Mesothelial cell of epicardium (in vitro differentiated cells): Measurements from ENCODE around the gene EEF1AKMT4. TPM values are rescaled to one million over a fixed set of nuclear protein-coding genes. Genes with fewer than 3 reads are reported as not detected.

Source experiments
- DNase-seq, 2 experiments: peaks; one replicate each; pipeline ENCODE4 v3.0.0; 2021; ENCODE audit warnings: low spot score in 2 of 2; ENCODE audit not compliant: unreplicated experiment in 2 of 2
- H3K27ac Mint-ChIP-seq: 2 replicates; pipeline ENCODE4 v1.8.0; 2021; ENCODE audit warnings: mixed read lengths
- H3K27me3 Mint-ChIP-seq: 2 replicates; pipeline ENCODE4 v1.8.0; 2021; ENCODE audit warnings: low read depth, mixed read lengths
- H3K36me3 Mint-ChIP-seq: 2 replicates; pipeline ENCODE4 v1.8.0; 2021; ENCODE audit warnings: mixed read lengths
- H3K4me1 Mint-ChIP-seq: 2 replicates; pipeline ENCODE4 v1.8.0; 2021; ENCODE audit warnings: mixed read lengths
- H3K4me3 Mint-ChIP-seq: 2 replicates; pipeline ENCODE4 v1.8.0; 2021; ENCODE audit warnings: mild to moderate bottlenecking, moderate library complexity, mixed read lengths
- H3K9me3 Mint-ChIP-seq: 2 replicates; pipeline ENCODE4 v1.8.0; 2021; ENCODE audit warnings: mixed read lengths
- microRNA-seq: library from miRNA; unstranded; fragments of <30 nt; microRNA quantifications from one replicate; pipeline ENCODE4 v1.2.0, GENCODE V29; 2021; ENCODE audit warnings: inconsistent platforms, mixed read lengths
- total RNA-seq: library from RNA; stranded (reverse); gene quantifications from 3 replicates; pipeline ENCODE4 v1.2.1, GENCODE V29; 2021
- TF ChIP-seq, protein P1 (sequence below): fragments of 200-600 bp; sonication (generic); IDR thresholded peaks from one replicate; pipeline ENCODE4 v1.5.0; 2021; ENCODE audit warnings: antibody characterized with exemption; ENCODE audit not compliant: unreplicated experiment

Gene EEF1AKMT4
- total RNA-seq, 1 donor from 2014 or later = 4.9 TPM

DNA sequence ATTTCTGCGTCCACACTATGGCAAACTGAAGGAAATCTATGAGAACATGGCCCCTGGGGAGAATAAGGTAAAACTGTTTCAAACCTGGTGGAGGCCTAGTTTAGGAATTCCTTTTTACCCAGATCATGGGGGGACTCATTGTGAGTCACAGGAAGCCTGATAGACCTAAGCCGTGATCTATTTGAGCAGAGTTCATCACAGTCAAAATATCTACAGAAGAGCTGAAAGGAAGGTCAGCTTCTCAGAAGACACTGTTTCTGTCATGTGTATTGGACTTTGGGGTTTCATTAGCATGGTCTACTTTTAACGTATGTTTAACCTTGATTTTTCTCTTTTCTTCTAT lies 50.9 kb downstream of the EEF1AKMT4 start:
- Mint-ChIP-seq H3K27me3 (no peaks in the 10 kb centered on the region), H3K36me3 (peaks cover 28% of the 10 kb centered on the region), H3K9me3 (no peaks in the 10 kb centered on the region), H3K4me1 (peaks cover 14% of the 10 kb centered on the region), H3K27ac (peak overlapping the region; percentile 98), H3K4me3 (peak overlapping the region; percentile 98)
- TF ChIP-seq, protein P1, sequence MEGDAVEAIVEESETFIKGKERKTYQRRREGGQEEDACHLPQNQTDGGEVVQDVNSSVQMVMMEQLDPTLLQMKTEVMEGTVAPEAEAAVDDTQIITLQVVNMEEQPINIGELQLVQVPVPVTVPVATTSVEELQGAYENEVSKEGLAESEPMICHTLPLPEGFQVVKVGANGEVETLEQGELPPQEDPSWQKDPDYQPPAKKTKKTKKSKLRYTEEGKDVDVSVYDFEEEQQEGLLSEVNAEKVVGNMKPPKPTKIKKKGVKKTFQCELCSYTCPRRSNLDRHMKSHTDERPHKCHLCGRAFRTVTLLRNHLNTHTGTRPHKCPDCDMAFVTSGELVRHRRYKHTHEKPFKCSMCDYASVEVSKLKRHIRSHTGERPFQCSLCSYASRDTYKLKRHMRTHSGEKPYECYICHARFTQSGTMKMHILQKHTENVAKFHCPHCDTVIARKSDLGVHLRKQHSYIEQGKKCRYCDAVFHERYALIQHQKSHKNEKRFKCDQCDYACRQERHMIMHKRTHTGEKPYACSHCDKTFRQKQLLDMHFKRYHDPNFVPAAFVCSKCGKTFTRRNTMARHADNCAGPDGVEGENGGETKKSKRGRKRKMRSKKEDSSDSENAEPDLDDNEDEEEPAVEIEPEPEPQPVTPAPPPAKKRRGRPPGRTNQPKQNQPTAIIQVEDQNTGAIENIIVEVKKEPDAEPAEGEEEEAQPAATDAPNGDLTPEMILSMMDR = no peak
- no peak for DNase-seq

DNA sequence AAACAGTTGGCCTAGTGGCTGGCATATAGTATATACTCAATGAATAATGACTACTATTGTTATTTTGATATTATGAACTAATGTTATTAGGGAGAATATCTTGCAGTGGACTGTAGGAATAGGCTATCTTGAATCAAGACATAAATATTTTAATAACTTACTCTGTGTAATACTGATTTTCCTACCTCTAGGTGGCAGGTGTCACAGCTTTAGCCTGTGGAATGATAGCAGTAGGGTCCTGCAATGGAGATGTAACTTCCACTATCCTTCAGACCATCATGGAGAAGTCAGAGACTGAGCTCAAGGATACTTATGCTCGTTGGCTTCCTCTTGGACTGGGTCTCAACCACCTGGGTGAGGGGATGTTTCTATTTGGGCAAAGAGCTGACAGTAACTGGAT lies 56.1 kb downstream of the EEF1AKMT4 start:
- H3K36me3 Mint-ChIP-seq = peaks cover 66% of the 10 kb centered on the region
- no peak overlapping the region for H3K27ac Mint-ChIP-seq
- H3K4me3 Mint-ChIP-seq = no peak overlapping the region
- no peaks in the 10 kb centered on the region for H3K9me3 Mint-ChIP-seq
- no peak for DNase-seq
- TF ChIP-seq, protein P1 = peak; percentile 38
- H3K4me1 Mint-ChIP-seq = peaks cover 3% of the 10 kb centered on the region
- H3K27me3 Mint-ChIP-seq = no peaks in the 10 kb centered on the region

DNA sequence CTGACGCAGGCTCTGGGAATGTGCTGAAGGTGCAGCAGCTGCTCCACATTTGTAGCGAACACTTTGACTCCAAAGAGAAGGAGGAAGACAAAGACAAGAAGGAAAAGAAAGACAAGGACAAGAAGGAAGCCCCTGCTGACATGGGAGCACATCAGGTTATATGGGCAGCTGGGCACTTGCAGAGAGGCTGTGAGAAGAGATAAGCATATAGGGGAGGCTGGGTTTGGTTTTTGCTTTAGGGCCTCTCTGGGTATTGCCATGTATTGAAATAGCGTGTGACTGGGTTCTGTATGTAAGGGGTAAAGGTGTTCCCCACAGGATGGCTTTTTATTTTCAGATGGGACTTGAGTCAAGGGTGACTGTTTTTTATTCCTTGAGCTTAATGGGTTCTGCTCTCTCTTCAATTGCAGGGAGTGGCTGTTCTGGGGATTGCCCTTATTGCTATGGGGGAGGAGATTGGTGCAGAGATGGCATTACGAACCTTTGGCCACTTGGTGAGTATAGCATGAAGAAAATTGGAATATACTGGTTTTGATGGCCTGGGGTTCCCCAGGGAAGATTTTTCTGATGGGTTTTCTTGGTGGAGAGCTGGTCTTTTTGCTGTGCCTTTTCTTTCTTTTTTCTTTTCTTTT lies 57.0 kb downstream of the EEF1AKMT4 start:
- Mint-ChIP-seq H3K36me3 (peaks cover 61% of the 10 kb centered on the region), H3K27me3 (no peaks in the 10 kb centered on the region), H3K9me3 (no peaks in the 10 kb centered on the region), H3K4me3 (no peak overlapping the region), H3K27ac (no peak overlapping the region), H3K4me1 (no peaks in the 10 kb centered on the region)
- no peak for DNase-seq
- TF ChIP-seq, protein P1 = no peak

DNA sequence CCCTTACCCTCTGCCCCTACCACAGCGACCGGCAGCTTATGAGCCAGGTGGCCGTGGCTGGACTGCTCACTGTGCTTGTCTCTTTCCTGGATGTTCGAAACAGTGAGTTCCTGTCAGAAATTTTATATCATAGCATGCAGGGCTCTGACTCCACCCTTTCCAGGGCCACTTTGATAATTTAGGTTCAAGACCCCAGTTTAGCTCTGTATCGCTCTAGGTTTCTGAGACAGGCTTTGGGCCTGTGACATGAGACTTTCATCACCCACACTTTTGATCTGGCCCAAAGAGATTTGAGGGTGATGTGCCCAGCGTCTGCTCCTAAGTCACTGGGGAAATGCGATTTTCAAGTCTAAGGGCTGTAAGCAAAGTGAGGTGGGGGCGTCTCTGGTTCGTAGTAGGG lies 58.4 kb downstream of the EEF1AKMT4 start:
- Mint-ChIP-seq H3K27me3 (no peaks in the 10 kb centered on the region), H3K9me3 (no peaks in the 10 kb centered on the region), H3K36me3 (peaks cover 54% of the 10 kb centered on the region), H3K4me1 (no peaks in the 10 kb centered on the region), H3K27ac (no peak overlapping the region), H3K4me3 (no peak overlapping the region)
- TF ChIP-seq, protein P1 = no peak
- DNase-seq = no peak

Small RNA genes lying within 50 kb of the gene (microRNA-seq; reads per million reads assigned to microRNA genes)
- gene MIR1224 = 2.9 reads per million, percentile 3 among the genes with 10 or more reads in this experiment

Other genes with a start within 250 kb of the EEF1AKMT4 start
- 60.4 to 63.4 TPM (median 62.3 TPM) in 3 replicates for gene ABCC5, start 231.8 kb upstream of the EEF1AKMT4 start, total RNA-seq
- gene HTR3D, start 217.9 kb upstream of the EEF1AKMT4 start, total RNA-seq = not detected in 3 replicates
- not detected in 3 replicates for gene HTR3C, start 196.6 kb upstream of the EEF1AKMT4 start, total RNA-seq
- not detected in 3 replicates for gene HTR3E, start 152.6 kb upstream of the EEF1AKMT4 start, total RNA-seq
- gene EIF2B5, start 114.3 kb upstream of the EEF1AKMT4 start, total RNA-seq = 38.2 to 42.2 TPM (median 39.0 TPM) in 3 replicates
- gene DVL3, start 94.3 kb upstream of the EEF1AKMT4 start, total RNA-seq = 158 to 162 TPM (median 159 TPM) in 3 replicates
- 247 to 261 TPM (median 254 TPM) in 3 replicates for gene AP2M1, start 74.8 kb upstream of the EEF1AKMT4 start, total RNA-seq
- 65.7 to 67.9 TPM (median 67.8 TPM) in 3 replicates for gene ABCF3, start 63.5 kb upstream of the EEF1AKMT4 start, total RNA-seq
- gene VWA5B2, start 20.1 kb upstream of the EEF1AKMT4 start, total RNA-seq = 0.36 to 1.1 TPM (median 0.78 TPM) in 3 replicates
- 36.0 to 40.9 TPM (median 36.6 TPM) in 3 replicates for gene ALG3, start 710 bp upstream of the EEF1AKMT4 start, total RNA-seq
- 0.16 TPM in 2 of 3 replicates, not detected in the other for gene CAMK2N2, start 11.9 kb downstream of the EEF1AKMT4 start, total RNA-seq
- gene ECE2, start 26.4 kb downstream of the EEF1AKMT4 start, total RNA-seq = not detected in 3 replicates
- gene PSMD2, start 49.6 kb downstream of the EEF1AKMT4 start, total RNA-seq = 223 to 240 TPM (median 232 TPM) in 3 replicates
- 364 to 377 TPM (median 376 TPM) in 3 replicates for gene EIF4G1, start 64.9 kb downstream of the EEF1AKMT4 start, total RNA-seq
- gene FAM131A, start 87.9 kb downstream of the EEF1AKMT4 start, total RNA-seq = 14.3 to 17.4 TPM (median 15.1 TPM) in 3 replicates
- gene CLCN2, start 111.9 kb downstream of the EEF1AKMT4 start, total RNA-seq = 16.6 to 17.0 TPM (median 16.9 TPM) in 3 replicates
- 76.4 to 82.4 TPM (median 78.7 TPM) in 3 replicates for gene POLR2H, start 112.0 kb downstream of the EEF1AKMT4 start, total RNA-seq
- 0.56 to 1.1 TPM (median 0.63 TPM) in 3 replicates for gene THPO, start 128.5 kb downstream of the EEF1AKMT4 start, total RNA-seq
- 5.6 to 6.8 TPM (median 6.4 TPM) in 3 replicates for gene CHRD, start 130.4 kb downstream of the EEF1AKMT4 start, total RNA-seq